Fibroblast of mammary gland (primary cell): ENCODE data around the gene SINHCAF.
A peak's percentile ranks its signal among the peaks of the same experiment; 100 is the strongest.

Experiments
- DNase-seq: peaks from one replicate; pipeline ENCODE4 v3.0.0-alpha.2; 2010; ENCODE audit warnings: low read depth
- H3K4me3 ChIP-seq: 2 replicates; pipeline ENCODE4 v1.5.1; 2011; ENCODE audit warnings: low read depth, mild to moderate bottlenecking, low read length, moderate library complexity; ENCODE audit not compliant: control insufficient read depth
- CTCF ChIP-seq: conservative IDR thresholded peaks from 2 replicates; pipeline ENCODE4 v1.5.1; 2011; ENCODE audit warnings: low read depth, low read length, inconsistent platforms; ENCODE audit not compliant: control insufficient read depth, insufficient read depth

The SINHCAF gene

GRCh38 chr12:31323391-31324115, 2.4 kb downstream of the SINHCAF start:
- DNase-seq: no peak
- TF ChIP-seq CTCF: no peak
- peak overlapping the region; percentile 95 for H3K4me3 ChIP-seq

DNA sequence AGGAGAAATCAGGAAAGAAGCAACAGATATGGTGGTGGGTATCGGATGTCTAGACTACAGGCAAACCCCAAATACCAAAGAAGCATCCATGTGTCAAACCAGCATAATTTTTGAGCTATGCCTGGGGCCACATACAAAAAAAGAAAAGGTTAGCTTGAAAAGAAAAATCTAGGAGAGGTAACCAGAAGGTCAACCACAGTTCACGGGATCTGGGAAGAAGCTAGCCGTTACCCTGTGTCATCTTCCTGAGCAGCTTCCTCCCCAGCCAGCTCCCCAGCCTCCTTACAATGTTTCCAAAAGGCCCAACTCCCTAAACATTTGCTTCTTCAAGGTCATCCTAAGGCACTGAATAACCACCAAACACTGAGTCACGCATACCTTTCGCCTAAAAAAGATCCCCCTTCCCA, 3.1 kb downstream of the SINHCAF start:
- peak overlapping the region; percentile 95 for H3K4me3 ChIP-seq
- no peak for TF ChIP-seq CTCF
- DNase-seq: peak; percentile 36

DNA sequence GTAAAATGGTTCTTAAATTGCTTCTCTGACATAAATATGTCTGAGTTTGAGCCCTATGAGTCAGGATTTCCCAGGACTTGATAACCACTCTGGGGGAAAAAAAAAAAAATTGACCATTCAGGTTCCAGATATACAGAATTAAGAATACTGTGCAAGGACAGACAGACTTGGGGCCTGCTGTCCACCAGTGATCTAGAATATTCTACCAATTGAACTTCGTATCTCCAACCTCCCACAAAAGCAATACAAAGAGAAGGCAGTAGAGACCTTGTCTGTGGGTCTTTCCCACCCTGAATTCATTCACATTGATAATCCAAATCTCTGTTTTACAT, 4.1 kb downstream of the SINHCAF start:
- peak; percentile 30 for DNase-seq
- H3K4me3 ChIP-seq: no peak overlapping the region
- TF ChIP-seq CTCF: no peak

DNA sequence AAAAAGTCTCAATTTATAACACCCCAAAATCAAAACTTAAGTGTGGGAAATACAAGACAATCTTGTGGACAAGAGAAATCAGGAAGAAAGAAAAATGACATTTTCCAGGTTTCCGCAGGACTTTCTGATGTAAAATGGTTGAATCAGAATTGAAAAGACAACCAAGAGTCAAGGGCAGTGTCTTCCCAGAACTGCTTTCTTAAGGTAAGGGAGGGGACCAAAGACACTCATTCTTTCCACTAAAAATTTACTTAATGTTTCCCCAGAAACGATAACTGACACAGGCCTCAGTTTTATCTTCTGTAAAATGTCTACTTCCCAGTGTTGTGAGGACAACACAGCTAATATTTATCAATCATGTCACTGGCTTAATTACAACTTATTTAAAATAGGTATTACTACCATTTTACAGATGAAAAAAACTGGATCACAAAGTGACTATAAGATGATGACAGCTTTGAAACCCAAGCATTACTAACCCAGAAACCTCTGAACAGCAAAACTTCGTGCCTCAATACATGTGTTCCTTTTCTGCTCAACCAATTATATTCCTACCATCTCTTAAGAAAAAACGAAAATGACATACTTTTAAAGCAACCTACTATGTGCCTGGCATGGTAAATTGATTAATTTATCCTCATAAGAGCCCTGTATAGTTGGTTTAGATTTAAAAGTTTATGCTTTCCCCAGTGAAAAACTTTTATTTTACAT, 4.6 kb downstream of the SINHCAF start:
- no peak for TF ChIP-seq CTCF
- DNase-seq: no peak
- no peak overlapping the region for H3K4me3 ChIP-seq

DNA sequence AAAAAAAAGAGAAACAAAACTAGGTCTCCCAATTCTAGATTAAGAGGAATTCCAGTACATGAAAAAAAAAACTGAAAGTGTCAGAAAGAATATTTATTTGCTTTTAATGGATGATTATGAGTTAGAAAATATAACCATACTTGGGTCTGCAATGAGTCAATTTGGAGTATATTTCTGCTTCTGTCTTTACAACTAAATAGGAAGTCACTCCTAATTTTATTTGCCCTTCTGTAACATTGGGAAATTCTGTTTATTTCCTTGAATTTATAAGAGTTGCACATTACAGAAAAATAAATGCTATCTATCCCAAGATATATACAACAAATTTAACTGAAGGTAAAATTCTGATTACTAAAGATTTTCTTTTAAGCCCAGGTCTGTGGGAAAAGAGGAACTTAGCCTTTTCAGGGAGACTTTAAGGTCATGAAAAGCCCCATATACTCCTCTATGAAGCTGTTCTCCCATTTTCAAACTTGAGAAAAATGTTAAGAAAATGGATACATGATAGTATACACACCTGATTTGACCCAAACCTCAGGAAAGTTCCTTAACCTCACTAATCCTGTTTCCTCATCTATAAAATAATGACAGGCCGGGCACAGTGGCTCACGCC, 7.2 kb downstream of the SINHCAF start:
- TF ChIP-seq CTCF: no peak
- no peak overlapping the region for H3K4me3 ChIP-seq
- DNase-seq: no peak

DNA sequence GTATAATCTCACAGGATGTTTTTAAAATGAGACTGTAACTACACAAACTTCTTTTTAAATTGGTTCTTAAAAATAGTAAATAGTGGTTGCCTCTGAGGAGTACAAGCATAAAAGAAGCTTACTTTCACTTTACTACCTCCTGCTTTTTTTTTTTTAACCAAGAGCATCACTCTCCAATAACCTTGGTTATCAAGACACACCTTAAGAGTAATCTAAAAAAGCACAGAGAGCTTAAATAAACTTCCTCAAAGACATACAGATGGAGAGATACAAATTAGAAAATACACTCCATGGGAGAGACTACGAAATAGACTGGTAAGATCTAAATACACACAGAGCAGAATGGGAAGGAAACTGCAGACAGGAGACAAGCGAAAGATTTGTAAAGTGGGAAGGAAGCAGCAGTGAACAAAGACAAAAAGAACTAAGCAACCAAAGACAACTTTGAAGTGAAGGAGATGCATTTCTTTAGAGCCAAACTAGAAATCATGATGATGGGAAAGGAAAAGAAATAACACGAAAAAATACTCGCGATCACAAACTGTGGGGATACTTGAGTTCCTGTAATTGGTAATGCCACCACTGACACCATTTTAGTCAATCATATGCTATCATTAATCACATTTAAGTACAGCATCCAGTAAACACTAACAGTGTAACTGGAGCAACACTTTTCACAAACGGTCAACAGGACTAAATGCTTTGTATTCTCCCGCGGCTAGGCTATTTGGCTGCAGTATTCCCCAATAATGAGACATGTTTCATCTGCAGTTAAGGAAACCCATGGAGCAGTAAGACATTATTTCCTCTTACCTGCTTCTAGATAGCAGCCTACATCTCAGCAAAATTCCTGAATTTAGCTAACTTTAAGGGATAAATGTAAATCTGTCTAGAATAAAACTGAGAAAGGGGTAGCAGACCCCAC, 8.2 kb downstream of the SINHCAF start:
- DNase-seq: no peak
- TF ChIP-seq CTCF: no peak
- peak overlapping the region; percentile 27 for H3K4me3 ChIP-seq
